ENCODE results near the gene NADSYN1.
A peak's percentile ranks its signal among the peaks of the same experiment; 100 is the strongest.
"Not testable (repeated sequence)": the region's sequence is repeated elsewhere in the genome, so short reads cannot be mapped to it uniquely, and the experiment has no call there.

The NADSYN1 gene

GRCh38 chr11:71495286-71496230, 42.6 kb downstream of the NADSYN1 start:
- DNase-seq: no peak

GRCh38 chr11:71496421-71496820, 43.4 kb downstream of the NADSYN1 start:
- DNase-seq: no peak

DNA sequence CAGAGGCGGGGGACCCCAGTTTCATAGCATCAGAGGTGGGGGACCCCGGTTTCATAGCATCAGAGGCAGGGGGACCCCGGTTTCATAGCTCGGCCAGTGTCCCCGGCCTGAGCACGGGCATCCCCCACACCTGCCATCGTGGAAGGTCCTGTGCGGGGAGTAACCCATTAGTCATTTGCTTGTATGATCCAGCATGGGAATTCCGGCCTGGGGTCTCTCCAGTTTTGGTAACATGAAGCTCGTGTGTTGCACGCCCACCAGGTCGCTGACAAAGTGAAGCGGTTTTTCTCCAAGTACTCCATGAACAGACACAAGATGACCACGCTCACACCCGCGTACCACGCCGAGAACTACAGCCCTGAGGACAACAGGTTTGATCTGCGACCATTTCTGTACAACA, 45.1 kb downstream of the NADSYN1 start:
- no peak for DNase-seq

DNA sequence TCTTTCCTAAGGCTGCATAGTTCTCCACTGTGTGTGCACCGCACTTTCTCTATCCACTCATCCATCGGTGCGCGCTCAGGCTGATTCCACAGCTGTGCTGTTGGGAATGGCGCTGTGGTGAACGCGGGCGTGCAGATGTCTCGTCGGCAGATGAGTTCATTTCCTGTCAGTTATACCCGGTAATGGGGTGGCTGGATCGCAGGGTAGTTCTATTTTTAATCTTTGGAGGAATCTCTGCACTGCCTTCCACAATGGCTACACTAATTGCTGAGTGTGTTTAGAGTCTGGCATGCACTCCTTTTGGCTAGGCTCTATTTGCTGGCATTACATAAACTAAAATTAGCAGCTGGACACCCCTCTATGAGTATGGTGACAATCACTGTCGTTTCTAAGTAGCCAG, 46.1 kb downstream of the NADSYN1 start:
- no peak for DNase-seq

DNA sequence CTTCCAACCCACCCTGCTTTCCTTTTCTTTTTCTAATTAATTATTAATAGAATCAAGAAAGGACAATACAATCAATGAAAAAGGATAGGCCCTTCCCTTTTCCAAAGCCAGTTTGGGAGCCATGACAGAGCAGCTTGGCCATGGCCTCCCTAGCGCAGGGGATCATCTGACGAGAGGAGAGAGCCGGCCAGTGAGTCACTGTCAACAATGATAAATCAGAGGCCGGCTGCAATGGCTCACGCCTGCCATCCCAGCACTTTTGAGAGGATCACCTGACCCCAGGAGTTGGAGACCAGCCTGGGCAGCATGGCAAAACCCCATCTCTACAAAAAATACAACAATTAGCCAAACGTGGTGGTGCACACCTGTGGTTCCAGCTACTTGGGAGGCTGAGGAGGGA, 46.5 kb downstream of the NADSYN1 start:
- DNase-seq: no peak

- DNase-seq: no peak
Measured at GRCh38 chr11:71500601-71501021, 47.6 kb downstream of the NADSYN1 start.

DNA sequence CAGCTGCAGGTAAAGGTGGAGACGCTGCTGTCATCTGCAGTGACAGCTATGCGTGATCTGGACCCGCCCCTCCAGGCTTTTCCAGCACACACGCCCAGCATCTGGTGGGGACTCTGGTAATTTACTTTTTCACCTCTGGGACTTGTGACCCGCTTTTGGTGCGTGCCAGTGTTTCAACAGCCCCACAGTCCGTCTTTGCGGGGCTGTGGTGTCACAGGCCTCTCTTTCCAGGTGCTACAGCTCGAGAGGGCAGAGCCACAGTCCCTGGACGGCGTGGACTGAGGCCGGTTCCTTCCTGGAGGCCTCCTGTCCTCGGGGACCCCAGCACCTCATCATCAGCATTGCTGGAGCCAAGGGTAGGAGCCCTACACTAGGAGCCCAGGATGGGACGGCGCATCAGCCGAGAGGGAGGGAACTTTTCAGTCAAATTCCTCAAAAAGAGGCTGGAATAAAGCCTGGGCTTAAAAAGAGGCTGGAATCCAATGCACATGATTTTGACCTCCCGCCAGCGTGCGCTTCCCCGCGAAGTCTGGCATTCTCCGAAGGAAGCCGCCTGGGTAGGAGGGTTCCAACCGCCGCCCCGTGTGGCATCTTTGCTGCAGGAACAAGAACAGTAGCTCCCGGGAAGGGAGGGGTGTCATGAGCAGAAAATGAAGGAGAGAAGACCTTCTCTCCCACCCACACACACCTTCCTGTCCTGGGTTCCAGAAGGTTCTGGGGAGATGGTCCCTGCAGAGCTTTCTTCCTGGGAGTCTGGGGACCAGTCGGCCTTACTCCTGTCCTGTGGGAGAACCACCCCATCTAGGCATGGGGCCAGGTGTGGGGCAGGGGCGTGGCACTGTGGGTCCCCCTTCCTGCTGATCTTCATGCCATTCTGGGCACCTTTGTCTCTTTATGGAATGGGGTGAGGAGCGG, 48.3 kb downstream of the NADSYN1 start:
- DNase-seq: no peak

DNA sequence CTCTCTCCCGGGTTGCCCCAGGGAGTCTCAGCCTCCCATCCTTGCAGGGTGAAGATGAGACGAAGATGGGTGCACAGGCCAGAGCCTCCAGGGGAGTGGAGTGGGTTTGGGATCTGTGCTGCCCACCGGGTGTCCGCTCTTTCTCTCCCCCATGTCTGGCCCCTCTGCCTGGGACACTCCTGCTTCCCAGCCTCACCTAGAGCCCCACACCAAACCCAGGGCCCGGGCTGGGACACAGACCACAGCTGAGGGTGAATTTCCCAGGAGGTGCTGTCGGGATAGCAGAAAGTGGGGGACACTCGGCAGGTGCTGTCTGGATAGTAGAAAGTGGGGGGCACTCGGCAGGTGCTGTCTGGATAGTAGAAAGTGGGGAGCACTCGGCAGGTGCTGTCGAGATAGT, 49.0 kb downstream of the NADSYN1 start:
- DNase-seq: no peak

GRCh38 chr11:71502871-71503435, 50.0 kb downstream of the NADSYN1 start:
- no peak for DNase-seq

GRCh38 chr11:71504531-71504930, 51.5 kb downstream of the NADSYN1 start:
- DNase-seq: peak; percentile 67

GRCh38 chr11:71505001-71505400, 52.0 kb downstream of the NADSYN1 start:
- peak; percentile 63 for DNase-seq

GRCh38 chr11:71505781-71506180, 52.8 kb downstream of the NADSYN1 start:
- no peak for DNase-seq

- DNase-seq: no peak
Measured at GRCh38 chr11:71507102-71507501, 54.1 kb downstream of the NADSYN1 start.

DNA sequence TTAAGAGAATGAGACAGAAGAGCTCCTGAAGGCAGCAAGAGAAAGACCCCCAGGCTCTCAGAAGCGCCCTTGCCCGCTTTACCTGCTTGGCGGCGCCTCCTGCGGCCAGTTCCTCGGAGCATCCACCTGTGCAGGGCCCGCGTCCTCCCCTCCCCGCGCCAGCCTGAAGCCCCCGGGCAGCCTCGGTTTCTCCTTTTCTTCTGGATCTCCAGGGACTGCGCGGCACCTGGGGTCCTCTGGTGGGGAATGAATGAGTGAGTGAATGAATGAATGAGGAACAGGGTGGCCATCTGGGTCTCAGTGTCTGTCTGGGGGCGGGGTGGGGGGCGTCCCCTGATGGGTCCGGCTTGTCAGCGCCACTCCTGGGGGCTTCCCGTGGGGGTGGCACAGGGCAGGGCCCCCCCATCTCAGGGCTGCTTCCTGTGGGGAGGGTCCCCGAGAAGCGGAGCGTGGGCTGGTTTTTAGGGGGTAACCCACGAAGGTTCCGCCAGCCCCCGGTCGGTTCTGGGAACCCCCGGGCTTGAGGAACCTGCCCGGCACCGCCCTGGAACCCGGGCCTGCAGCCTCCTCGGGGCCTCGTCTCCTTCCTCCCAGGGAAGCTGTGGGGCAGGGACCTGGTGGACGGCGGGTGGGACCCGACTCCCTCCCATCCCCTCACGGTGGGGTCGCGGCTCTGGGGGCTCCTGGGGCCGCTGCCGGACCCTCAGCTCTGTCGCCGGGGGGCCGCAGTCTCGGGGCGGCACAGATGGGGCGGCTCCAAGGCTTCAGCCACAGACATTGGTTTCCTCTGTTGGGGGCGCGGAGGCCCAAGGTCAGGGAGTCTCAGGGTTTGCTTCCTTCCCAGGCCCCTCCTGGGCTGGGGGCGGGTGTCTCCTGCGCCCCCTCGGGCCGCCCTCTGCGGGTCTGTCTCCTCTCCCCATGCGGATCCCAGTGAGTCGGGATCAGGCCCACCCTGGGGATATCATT, 65.8 kb downstream of the NADSYN1 start:
- no peak for DNase-seq

- DNase-seq: no peak
Measured at GRCh38 chr11:71519546-71519945, 66.5 kb downstream of the NADSYN1 start.

GRCh38 chr11:71525188-71525937, 72.4 kb downstream of the NADSYN1 start:
- no peak for DNase-seq

DNA sequence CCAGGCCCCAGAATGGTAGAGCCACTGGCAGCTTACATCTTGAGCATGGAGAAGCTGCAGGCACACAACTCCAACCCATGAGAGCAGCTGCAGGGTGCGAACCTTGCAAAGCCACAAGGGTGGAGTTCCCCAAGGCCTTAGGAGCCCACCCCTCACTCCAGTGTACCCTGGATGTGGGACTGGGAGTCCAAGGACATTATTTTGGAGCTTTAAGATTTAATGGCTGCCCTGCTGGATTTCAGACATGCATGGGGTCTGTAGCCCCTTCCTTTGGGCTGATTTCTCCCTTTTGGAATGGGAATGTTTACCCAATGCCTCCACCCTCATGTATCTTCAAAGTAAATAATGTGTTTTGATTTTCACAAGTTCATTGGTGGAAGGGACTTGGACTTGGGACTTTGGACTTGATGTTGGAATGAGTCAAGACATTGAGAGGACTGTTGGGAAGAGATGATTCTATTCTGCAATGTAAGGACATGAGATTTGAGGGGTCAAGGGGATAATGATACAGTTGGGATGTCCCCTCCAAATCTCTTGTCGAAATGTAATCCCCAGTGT, 73.0 kb downstream of the NADSYN1 start:
- DNase-seq: no peak

- not testable (repeated sequence) for DNase-seq
Measured at GRCh38 chr11:71526796-71527575, 74.0 kb downstream of the NADSYN1 start, which contains the start of gene KRTAP5-7. TSS of gene KRTAP5-7 (plus strand) at chr11:71527267. CDS start at chr11:71527301, 34 bp downstream.

GRCh38 chr11:71527576-71528210, 74.7 kb downstream of the NADSYN1 start:
- DNase-seq: no peak
